Ishikawa (cell line): ENCODE measurements around the gene TSPAN15.

Source experiments
- CEBPB ChIP-seq: IDR thresholded peaks from 2 replicates; pipeline ENCODE4 v1.6.1; 2012
- CREB1 ChIP-seq: IDR thresholded peaks from 2 replicates; pipeline ENCODE4 v1.6.1; 2012; ENCODE audit warnings: low read depth
- EGR1 ChIP-seq: IDR thresholded peaks from 2 replicates; pipeline ENCODE4 v1.6.1; 2012
- EP300 ChIP-seq: IDR thresholded peaks from 2 replicates; pipeline ENCODE4 v1.6.1; 2012; ENCODE audit warnings: borderline replicate concordance
- FOXM1 ChIP-seq: IDR thresholded peaks from 2 replicates; pipeline ENCODE4 v1.6.1; 2012; ENCODE audit warnings: low read depth, borderline replicate concordance
- MAX ChIP-seq: IDR thresholded peaks from 2 replicates; pipeline ENCODE4 v1.6.1; 2012
- NFIC ChIP-seq: IDR thresholded peaks from 2 replicates; pipeline ENCODE4 v1.6.1; 2012
- RAD21 ChIP-seq: IDR thresholded peaks from 2 replicates; pipeline ENCODE4 v1.6.1; 2012; ENCODE audit warnings: low read depth
- REST ChIP-seq: IDR thresholded peaks from 2 replicates; pipeline ENCODE4 v1.6.1; 2012; ENCODE audit warnings: low read depth, mild to moderate bottlenecking
- TAF1 ChIP-seq: IDR thresholded peaks from 2 replicates; pipeline ENCODE4 v1.6.1; 2012; ENCODE audit warnings: low read depth, mild to moderate bottlenecking
- TCF12 ChIP-seq: IDR thresholded peaks from 2 replicates; pipeline ENCODE4 v1.6.1; 2012; ENCODE audit warnings: low read depth
- TEAD4 ChIP-seq: IDR thresholded peaks from 2 replicates; pipeline ENCODE4 v1.6.1; 2012
- USF1 ChIP-seq: IDR thresholded peaks from 2 replicates; pipeline ENCODE4 v1.6.1; 2012
- YY1 ChIP-seq: IDR thresholded peaks from 2 replicates; pipeline ENCODE4 v1.6.1; 2012; ENCODE audit warnings: low read depth
- ZBTB7A ChIP-seq: IDR thresholded peaks from 2 replicates; pipeline ENCODE4 v1.6.1; 2012; ENCODE audit warnings: low read depth

Gene TSPAN15

GRCh38 chr10:69496352-69497230 lies 45.3 kb downstream of the TSPAN15 start:
- TF ChIP-seq YY1: no peak
- TF ChIP-seq REST: no peak
- TF ChIP-seq NFIC: no peak
- no peak for TF ChIP-seq MAX
- no peak for TF ChIP-seq EP300
- no peak for TF ChIP-seq TCF12
- TF ChIP-seq ZBTB7A: no peak
- no peak for TF ChIP-seq FOXM1
- TF ChIP-seq CREB1: no peak
- no peak for TF ChIP-seq TEAD4
- TF ChIP-seq CEBPB: no peak
- TF ChIP-seq USF1: no peak
- no peak for TF ChIP-seq TAF1
- TF ChIP-seq EGR1: no peak
- TF ChIP-seq RAD21: no peak

- no peak for TF ChIP-seq FOXM1
- no peak for TF ChIP-seq CREB1
- no peak for TF ChIP-seq MAX
- no peak for TF ChIP-seq NFIC
- no peak for TF ChIP-seq CEBPB
- TF ChIP-seq RAD21: no peak
- no peak for TF ChIP-seq REST
- TF ChIP-seq EP300: no peak
These were observed 45.9 kb downstream of the TSPAN15 start for GRCh38 chr10:69497231-69497561.

GRCh38 chr10:69497611-69498390 lies 46.5 kb downstream of the TSPAN15 start:
- TF ChIP-seq TCF12 (no peak), CREB1 (no peak), ZBTB7A (no peak), YY1 (no peak), EP300 (no peak), EGR1 (no peak), FOXM1 (no peak), MAX (no peak), USF1 (no peak), REST (no peak), CEBPB (no peak), TEAD4 (no peak), TAF1 (no peak), RAD21 (no peak), NFIC (no peak)
